ENCODE measurements around the gene CDC42EP5.

DNA sequence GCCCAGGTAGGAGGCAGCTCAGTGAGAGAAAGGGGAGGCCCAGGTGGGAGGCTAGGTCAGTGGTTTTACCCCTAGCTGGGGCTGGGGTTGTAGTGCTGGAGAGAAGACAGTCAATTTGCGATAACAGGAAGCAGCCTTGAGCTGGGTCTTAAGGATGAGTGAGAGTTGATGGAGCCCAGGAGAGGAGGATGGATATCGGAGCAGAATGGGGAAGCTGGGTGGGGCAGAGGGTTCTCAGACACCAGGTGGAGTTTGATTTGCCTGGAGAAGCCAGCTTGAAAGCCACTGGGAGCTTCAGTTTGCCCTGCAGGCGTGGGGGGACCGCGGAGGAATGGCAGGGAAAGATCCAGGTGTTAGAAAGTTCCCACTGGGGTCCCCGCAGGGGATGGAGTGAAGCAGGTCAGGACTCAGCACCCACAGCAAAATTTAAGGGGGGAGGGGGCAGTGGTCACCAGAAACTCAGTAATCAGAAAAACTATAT is 836 bp upstream of the CDC42EP5 start:
- TF ChIP-seq, protein P1, sequence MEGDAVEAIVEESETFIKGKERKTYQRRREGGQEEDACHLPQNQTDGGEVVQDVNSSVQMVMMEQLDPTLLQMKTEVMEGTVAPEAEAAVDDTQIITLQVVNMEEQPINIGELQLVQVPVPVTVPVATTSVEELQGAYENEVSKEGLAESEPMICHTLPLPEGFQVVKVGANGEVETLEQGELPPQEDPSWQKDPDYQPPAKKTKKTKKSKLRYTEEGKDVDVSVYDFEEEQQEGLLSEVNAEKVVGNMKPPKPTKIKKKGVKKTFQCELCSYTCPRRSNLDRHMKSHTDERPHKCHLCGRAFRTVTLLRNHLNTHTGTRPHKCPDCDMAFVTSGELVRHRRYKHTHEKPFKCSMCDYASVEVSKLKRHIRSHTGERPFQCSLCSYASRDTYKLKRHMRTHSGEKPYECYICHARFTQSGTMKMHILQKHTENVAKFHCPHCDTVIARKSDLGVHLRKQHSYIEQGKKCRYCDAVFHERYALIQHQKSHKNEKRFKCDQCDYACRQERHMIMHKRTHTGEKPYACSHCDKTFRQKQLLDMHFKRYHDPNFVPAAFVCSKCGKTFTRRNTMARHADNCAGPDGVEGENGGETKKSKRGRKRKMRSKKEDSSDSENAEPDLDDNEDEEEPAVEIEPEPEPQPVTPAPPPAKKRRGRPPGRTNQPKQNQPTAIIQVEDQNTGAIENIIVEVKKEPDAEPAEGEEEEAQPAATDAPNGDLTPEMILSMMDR (IDR thresholded peaks at IDR 0.05): no peak
- TF ChIP-seq EP300 (IDR thresholded peaks at IDR 0.05): no peak
- no peak for TF ChIP-seq POLR2A (IDR thresholded peaks at IDR 0.05)
- no peak for TF ChIP-seq POLR2AphosphoS5 (IDR thresholded peaks at IDR 0.05)

All from upper lobe of left lung (tissue), 4 donors.